ENCODE data around the gene MYO16. TPM values are rescaled to one million over a fixed set of nuclear protein-coding genes. Genes with fewer than 3 reads are reported as not detected.
A peak's percentile ranks its signal among the peaks of the same experiment; 100 is the strongest.

MYO16 gene
- polyA plus RNA-seq, 6 donors from 2014 or later: not detected

DNA sequence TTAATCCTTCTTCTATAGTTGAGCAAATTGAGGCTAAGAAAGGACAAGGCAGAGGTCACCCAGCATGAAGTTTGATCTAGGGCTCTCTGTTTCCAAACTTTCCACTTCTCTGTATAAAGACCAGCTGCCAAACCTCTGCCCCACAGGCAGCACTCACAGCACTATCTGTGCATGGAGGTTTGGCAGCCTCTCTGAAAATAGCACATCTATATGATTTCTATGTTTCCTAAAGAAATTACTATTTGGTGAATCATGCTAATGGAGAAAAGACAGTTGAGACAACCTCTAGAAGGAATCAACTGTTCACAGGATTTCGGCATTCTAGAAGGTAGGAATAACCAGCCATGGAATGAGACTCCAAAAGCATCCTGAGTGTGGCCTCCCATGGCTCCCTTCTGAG is 602.5 kb downstream of the MYO16 start:
- DNase-seq: no peak

DNA sequence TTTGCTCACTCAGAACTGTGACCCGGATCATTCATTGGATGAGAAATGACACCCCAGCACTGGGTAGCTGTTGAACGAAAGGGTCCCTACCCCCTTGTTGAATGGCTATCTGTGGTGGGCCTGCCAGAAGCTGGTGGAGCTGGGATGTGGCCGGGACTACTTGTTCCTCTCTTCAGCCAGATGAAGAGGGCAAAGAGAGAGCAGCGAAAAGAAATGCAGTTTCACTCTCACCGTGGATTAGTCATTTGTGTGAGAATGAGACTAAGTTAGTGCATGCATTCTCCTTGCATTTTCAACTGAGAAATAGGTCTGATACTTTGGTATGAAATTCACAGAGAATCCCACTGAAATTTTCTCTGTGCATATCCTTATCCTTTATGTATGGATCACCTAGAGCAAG is 603.9 kb downstream of the MYO16 start:
- ATAC-seq (ENCODE audit: low read depth in 2 of 2) (no peak), DNase-seq (no peak)
- Mint-ChIP-seq H3K27me3 (peaks cover 0 to 12% (median 0%) of the 10 kb centered on the region in 3 donors), H3K27ac (no peak overlapping the region), H3K4me1 (no peaks in the 10 kb centered on the region), H3K4me3 (no peak overlapping the region), H3K9me3 (peaks cover 4 to 18% (median 12%) of the 10 kb centered on the region in 7 donors), H3K36me3 (no peaks in the 10 kb centered on the region)

More for the DNA sequence above, 602.5 kb downstream of the MYO16 start:
- ATAC-seq (ENCODE audit: low read depth in 2 of 2): no peak
- H3K4me1 Mint-ChIP-seq: no peaks in the 10 kb centered on the region
- H3K27ac Mint-ChIP-seq: no peak overlapping the region
- no peak overlapping the region for H3K4me3 Mint-ChIP-seq
- no peaks in the 10 kb centered on the region for H3K36me3 Mint-ChIP-seq
- H3K9me3 Mint-ChIP-seq: peaks cover 4 to 20% (median 13%) of the 10 kb centered on the region in 7 donors
- H3K27me3 Mint-ChIP-seq: peaks cover 0 to 6% (median 0%) of the 10 kb centered on the region in 3 donors

DNA sequence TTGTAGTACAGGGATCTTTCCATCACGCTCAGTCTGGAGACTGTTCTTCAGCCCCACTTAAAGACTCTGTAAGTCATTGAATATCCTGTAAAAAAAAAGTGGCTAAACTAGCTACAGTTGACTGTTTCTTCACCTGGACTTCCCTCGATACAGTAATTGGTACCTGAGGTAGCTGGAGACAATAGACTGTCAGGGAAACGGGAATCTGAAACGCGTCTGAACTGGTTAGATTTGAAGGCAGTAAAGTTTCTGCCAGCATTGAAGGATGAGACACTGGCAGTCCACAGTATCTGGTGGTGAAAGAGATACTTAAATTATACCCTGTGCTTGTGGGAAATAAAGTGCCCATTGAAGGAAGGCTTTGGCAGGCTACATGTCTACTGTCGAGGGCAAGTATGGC is 606.5 kb downstream of the MYO16 start:
- Mint-ChIP-seq H3K4me3 (no peak overlapping the region), H3K27me3 (peaks cover 0 to 11% (median 0%) of the 10 kb centered on the region in 3 donors), H3K9me3 (peaks cover 0 to 11% (median 2%) of the 10 kb centered on the region in 7 donors), H3K36me3 (no peaks in the 10 kb centered on the region), H3K27ac (no peak overlapping the region), H3K4me1 (no peaks in the 10 kb centered on the region)
- DNase-seq (no peak), ATAC-seq (ENCODE audit: low read depth in 2 of 2) (no peak)

DNA sequence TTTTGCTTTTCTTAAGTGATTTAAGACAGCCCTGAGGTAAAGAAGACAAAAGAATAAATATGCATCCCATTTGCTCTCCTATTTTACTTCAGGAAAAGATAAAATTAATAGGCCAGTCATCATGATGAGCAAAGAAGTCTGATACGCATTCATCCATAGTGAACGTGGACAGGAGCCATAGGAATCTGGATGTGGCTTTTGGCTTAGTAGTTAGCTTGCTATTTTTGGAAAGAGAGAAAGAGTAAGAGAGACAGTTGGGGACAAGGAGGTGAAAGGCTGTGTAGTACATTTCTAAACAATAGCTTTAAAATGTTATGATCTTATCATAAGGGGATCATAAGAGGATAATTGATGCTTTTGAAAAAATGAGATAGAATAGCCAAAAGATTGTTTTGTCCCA is 611.7 kb downstream of the MYO16 start:
- H3K4me3 Mint-ChIP-seq: no peak overlapping the region
- ATAC-seq (ENCODE audit: low read depth in 2 of 2): no peak
- peaks cover 0 to 6% (median 1%) of the 10 kb centered on the region in 7 donors for H3K9me3 Mint-ChIP-seq
- H3K27me3 Mint-ChIP-seq: peaks cover 9 to 11% (median 10%) of the 10 kb centered on the region in 3 donors
- H3K4me1 Mint-ChIP-seq: no peaks in the 10 kb centered on the region
- DNase-seq: no peak
- no peak overlapping the region for H3K27ac Mint-ChIP-seq
- H3K36me3 Mint-ChIP-seq: no peaks in the 10 kb centered on the region

DNA sequence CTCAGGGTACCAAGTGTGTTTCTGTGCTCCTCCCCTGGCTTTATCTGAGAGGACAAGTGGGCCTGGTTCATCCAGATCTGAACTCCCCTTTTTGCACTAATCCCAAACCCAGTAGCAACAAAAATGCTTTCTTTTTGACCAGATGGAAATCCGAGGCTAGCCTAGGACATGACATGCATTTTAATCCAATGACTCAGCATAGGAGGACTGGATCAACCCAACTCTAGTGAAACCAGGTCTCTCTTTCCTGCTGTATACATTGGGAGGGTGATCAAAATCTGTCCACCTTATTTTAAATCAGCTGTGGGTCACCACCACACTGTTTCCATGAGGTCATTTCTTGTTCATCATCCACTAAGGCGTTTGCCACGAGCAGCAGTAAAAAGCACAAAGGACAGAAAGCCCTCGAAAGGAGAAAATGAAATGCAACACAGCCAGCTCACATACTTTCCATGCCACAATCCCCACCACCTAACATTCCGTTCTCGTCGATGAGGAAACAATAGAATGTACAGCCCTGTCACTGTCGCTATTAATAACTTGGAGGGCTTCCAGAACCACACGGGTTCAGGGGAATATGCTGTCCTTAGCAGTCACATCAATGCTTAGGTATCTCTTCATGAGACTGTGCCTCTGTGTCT is 614.0 kb downstream of the MYO16 start:
- H3K27me3 Mint-ChIP-seq: peaks cover 4 to 10% (median 9%) of the 10 kb centered on the region in 3 donors
- peaks cover 0 to 17% (median 5%) of the 10 kb centered on the region in 7 donors for H3K9me3 Mint-ChIP-seq
- ATAC-seq (ENCODE audit: low read depth in 2 of 2) (no peak), DNase-seq (no peak)
- H3K36me3 Mint-ChIP-seq: no peaks in the 10 kb centered on the region
- no peak overlapping the region for H3K27ac Mint-ChIP-seq
- H3K4me1 Mint-ChIP-seq: no peaks in the 10 kb centered on the region
- no peak overlapping the region for H3K4me3 Mint-ChIP-seq

DNA sequence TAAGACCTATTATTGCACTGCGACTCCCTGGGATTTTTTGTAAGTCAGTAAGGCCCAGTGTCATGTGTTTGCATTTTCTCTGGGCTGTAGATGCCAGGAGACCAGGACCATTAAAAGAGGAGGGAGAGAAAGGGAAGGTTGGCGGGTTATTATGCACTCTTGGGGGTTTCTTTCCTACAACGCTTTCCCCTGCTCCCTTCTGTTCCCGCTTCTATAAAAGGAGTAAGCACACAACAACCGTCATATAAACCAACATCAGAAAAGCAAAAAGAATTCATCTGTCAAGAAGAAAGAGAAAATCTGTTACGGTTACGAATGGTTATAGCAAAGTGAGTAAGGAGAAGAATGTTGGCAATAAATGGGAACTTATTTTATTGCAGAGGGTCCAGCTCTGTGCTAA is 615.2 kb downstream of the MYO16 start:
- no peak for ATAC-seq (ENCODE audit: low read depth in 2 of 2)
- Mint-ChIP-seq H3K27me3 (peaks cover 0 to 10% (median 9%) of the 10 kb centered on the region in 3 donors), H3K4me1 (no peaks in the 10 kb centered on the region), H3K36me3 (no peaks in the 10 kb centered on the region), H3K9me3 (peaks cover 0 to 17% (median 5%) of the 10 kb centered on the region in 7 donors), H3K27ac (peak overlapping the region in 1 of 6 donors; percentile 13), H3K4me3 (no peak overlapping the region)
- DNase-seq: no peak

DNA sequence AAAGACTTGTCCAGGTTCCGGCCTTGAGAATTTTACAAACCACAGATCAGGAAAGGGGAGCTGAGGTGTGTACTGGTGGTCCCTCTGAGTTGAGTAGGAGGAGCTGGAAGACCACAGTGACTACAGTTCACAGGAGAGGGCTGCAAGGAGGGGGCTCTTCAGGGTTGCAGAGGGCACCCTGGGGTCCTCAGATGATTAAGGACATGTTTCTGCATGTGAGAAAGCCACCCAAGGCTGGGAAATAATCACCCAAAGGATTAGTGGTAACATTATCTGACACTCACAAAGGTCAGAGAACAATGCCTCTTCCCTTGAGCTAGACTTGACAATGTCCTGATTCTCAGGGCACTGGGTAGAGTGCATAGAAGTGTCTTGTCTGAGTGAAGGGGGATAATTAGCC is 616.6 kb downstream of the MYO16 start:
- peaks cover 0 to 10% (median 9%) of the 10 kb centered on the region in 3 donors for H3K27me3 Mint-ChIP-seq
- ATAC-seq (ENCODE audit: low read depth in 2 of 2) (no peak), DNase-seq (no peak)
- H3K36me3 Mint-ChIP-seq: no peaks in the 10 kb centered on the region
- H3K9me3 Mint-ChIP-seq: peaks cover 0 to 17% (median 5%) of the 10 kb centered on the region in 7 donors
- H3K4me3 Mint-ChIP-seq: no peak overlapping the region
- H3K27ac Mint-ChIP-seq: no peak overlapping the region
- no peaks in the 10 kb centered on the region for H3K4me1 Mint-ChIP-seq

DNA sequence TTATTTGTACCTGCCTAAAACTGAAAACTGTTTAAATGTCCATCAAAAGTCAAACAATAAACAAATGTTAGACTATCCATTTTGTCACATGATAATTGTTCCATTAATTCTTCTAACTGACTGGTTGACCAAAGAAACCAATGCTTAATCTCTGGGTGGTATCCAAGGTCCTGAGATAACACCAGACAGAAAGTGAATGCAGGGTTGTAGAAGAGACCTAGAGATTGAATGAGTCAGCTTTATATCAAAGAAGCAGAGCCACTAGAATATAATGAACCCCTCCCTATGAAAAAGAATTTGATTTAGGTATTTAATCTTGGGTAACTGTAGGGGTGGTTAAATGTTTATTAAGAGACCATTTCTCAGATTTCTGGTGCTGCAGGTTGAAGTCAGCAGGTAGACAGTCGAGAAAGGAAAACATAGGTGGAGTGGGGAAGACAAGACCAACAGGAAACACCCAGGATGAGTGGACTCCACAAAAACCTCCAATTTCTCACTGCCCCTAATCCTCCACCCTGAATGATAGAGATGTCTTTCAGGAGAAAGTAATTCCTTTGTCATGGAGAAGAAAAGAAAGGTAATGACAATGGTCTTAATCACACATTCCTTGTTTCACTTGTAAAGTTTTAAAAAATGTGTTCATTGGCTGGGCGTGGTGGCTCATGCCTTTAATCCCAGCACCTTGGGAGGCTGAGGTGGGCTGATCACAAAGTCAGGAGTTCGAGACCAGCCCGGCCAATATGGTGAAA is 620.5 kb downstream of the MYO16 start:
- H3K27me3 Mint-ChIP-seq: peaks cover 0 to 4% (median 0%) of the 10 kb centered on the region in 3 donors
- ATAC-seq (ENCODE audit: low read depth in 2 of 2): no peak
- no peak overlapping the region for H3K4me3 Mint-ChIP-seq
- no peak for DNase-seq
- H3K27ac Mint-ChIP-seq: peak overlapping the region in 1 of 6 donors; percentile 1
- no peaks in the 10 kb centered on the region for H3K36me3 Mint-ChIP-seq
- H3K9me3 Mint-ChIP-seq: peaks cover 0 to 17% (median 5%) of the 10 kb centered on the region in 7 donors
- no peaks in the 10 kb centered on the region for H3K4me1 Mint-ChIP-seq

DNA sequence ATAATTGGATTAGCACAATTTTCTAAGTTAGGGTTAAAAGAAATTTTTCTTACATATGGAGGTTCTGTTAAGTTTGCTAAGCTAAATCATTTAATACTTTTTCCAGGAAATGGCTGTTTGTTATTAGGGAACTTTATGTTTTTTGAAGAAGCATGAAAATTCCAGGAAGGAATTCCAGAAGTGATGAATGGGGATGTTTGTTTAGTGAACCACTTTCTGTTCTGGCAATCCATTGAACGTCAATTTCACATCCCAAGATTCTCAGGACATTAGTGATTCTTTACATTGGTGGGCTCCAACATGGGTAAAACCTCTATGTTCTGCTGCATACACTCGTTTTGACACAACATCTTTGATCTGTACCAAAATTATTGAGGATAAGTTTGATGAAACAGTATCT is 622.5 kb downstream of the MYO16 start:
- Mint-ChIP-seq H3K4me3 (no peak overlapping the region), H3K36me3 (no peaks in the 10 kb centered on the region), H3K27me3 (peaks cover 0 to 7% (median 0%) of the 10 kb centered on the region in 3 donors), H3K4me1 (no peaks in the 10 kb centered on the region), H3K27ac (no peak overlapping the region), H3K9me3 (peaks cover 2 to 21% (median 4%) of the 10 kb centered on the region in 7 donors)
- ATAC-seq (ENCODE audit: low read depth in 2 of 2) (no peak), DNase-seq (no peak)

DNA sequence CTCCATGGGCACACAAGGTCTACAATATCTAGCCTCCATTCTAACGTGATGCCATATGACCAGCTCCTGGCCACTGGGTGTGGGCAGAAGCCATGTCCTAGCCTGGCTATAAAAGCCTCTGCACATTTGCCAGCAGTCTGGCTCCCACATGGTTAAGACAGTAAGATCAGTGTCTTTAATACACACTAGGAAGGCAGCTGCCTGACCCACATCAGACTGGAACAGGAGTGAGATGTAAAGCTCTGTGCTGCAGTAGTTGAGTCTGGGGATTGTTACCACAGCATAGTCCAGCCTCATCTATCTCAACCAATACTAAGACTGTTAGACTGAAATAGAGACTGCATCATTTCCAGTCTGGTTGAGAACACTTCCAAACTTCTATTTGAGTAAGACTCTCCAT is 623.9 kb downstream of the MYO16 start:
- Mint-ChIP-seq H3K36me3 (no peaks in the 10 kb centered on the region), H3K4me1 (no peaks in the 10 kb centered on the region), H3K27ac (no peak overlapping the region), H3K27me3 (peaks cover 0 to 7% (median 0%) of the 10 kb centered on the region in 3 donors), H3K9me3 (peaks cover 2 to 19% (median 4%) of the 10 kb centered on the region in 7 donors), H3K4me3 (no peak overlapping the region)
- ATAC-seq (ENCODE audit: low read depth in 2 of 2) (no peak), DNase-seq (no peak)

DNA sequence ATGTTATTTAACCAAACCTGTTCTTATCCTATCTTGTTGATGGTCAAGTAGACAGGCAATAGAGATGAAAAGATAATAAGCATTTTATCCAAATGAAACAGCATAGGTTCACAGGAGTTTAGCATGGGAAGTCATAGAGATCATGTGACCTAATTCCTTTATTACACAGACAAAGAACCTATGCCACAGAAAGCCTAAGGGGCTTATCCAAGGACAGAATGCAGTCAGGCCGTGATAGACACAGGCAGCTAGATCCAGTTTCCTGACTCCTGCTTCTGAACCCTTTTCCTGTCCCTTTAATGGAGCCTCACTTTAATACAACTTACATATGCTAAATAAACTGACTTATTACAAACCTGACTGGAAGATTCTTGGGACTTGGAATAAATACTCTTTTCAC is 624.9 kb downstream of the MYO16 start:
- H3K4me3 Mint-ChIP-seq: no peak overlapping the region
- peaks cover 2 to 28% (median 8%) of the 10 kb centered on the region in 7 donors for H3K9me3 Mint-ChIP-seq
- H3K36me3 Mint-ChIP-seq: no peaks in the 10 kb centered on the region

DNA sequence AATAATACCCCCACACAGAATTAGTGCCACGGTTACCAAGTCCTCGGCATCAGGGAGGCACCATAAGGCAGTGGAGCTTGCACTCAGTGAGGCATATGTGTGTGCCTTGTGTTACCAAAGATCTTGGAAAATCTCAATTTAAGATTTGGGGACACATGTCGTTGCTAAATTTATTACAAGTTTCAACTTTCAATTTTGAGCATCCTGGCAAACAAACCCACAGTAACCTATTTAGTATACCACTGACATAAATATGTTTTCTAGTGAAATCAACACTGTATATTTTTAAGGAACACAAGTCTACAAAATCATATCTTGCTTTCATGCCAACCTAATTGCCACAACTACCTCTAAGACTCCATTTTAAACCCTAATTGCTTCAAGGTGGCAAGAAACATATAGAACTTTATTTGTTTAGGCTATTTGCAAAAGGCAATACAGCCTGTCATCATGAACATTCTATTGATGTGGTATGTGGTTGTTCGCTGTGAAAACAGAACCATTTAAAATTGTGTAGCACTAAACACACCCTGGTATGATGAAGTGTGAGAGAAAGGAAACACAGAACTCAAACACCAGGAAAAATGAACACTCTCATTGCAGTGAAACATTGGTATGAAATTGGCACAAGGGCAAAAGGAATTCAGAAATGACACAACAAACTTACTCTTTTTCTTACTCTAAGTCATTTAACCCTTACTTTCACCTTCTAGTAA is 625.9 kb downstream of the MYO16 start:
- Mint-ChIP-seq H3K36me3 (no peaks in the 10 kb centered on the region), H3K4me1 (no peaks in the 10 kb centered on the region), H3K27me3 (peaks cover 0 to 7% (median 0%) of the 10 kb centered on the region in 3 donors), H3K4me3 (no peak overlapping the region), H3K9me3 (peaks cover 0 to 28% (median 8%) of the 10 kb centered on the region in 7 donors), H3K27ac (no peak overlapping the region)
- DNase-seq (no peak), ATAC-seq (ENCODE audit: low read depth in 2 of 2) (no peak)

More for the DNA sequence above, 624.9 kb downstream of the MYO16 start:
- ATAC-seq (ENCODE audit: low read depth in 2 of 2) (no peak), DNase-seq (no peak)
- H3K27ac Mint-ChIP-seq: no peak overlapping the region
- H3K4me1 Mint-ChIP-seq: no peaks in the 10 kb centered on the region
- H3K27me3 Mint-ChIP-seq: peaks cover 0 to 7% (median 0%) of the 10 kb centered on the region in 3 donors

DNA sequence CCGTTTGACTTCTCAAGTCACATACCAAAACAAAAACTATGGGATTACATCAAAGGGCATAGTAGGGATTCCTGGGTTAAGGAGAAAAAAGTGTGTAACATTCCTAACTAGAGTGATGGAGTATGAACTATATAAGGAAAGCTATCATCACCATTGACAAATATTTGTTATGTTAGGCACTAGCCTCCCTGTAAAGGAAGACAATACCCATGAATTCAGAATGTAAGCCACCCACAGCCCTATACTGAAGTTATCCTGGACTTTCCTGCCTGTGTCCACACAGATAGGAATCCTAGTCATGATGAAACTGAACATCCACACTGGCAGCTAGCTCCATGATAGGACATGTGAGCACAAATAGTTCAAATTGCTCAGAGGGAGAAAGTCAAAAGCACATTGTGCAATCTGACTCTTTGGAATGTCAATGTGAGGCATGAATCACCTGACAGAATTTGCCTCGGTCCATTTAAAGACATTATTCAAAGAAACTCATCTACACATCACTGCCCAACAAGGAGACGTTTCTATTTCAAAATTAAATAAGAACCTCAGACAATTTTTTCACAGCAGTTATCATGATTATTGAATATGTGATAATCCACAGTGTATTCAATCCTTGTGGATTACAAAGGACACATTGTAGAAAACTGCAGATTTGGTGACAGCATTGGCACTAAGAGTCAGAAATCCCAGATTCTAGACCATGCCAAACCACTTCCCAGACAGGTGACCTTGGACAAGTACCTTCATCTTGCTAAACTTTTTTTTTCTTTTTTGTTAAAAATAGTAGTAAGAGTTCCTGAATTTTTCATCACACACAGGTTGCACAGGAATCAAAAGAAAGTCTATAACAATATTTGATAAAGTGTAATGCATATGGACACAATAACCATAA is 627.7 kb downstream of the MYO16 start:
- no peak for ATAC-seq (ENCODE audit: low read depth in 2 of 2)
- H3K27ac Mint-ChIP-seq: no peak overlapping the region
- no peak overlapping the region for H3K4me3 Mint-ChIP-seq
- peaks cover 0 to 7% (median 0%) of the 10 kb centered on the region in 3 donors for H3K27me3 Mint-ChIP-seq
- H3K9me3 Mint-ChIP-seq: peaks cover 0 to 28% (median 8%) of the 10 kb centered on the region in 7 donors
- no peak for DNase-seq
- no peaks in the 10 kb centered on the region for H3K4me1 Mint-ChIP-seq
- H3K36me3 Mint-ChIP-seq: no peaks in the 10 kb centered on the region

Data from naive B cell (primary cell).